Limb (tissue), 2 donors: ENCODE measurements around the gene SERINC2.
"Not testable (repeated sequence)": the region's sequence is repeated elsewhere in the genome, so short reads cannot be mapped to it uniquely, and the experiment has no call there.

Experiments used
- DNase-seq, 2 donors: peaks; one replicate each; pipeline ENCODE4 v3.0.0-alpha.2; 2016; ENCODE audit errors: extremely low spot score in 2 of 2

Gene SERINC2

GRCh38 chr1:31467005-31467674 lies 54.1 kb downstream of the SERINC2 start:
- no peak for DNase-seq

GRCh38 chr1:31470794-31471315 lies 57.8 kb downstream of the SERINC2 start:
- no peak for DNase-seq

- DNase-seq = not testable (repeated sequence)
Observed at GRCh38 chr1:31471452-31472313, 58.7 kb downstream of the SERINC2 start.

- not testable (repeated sequence) for DNase-seq
Observed at GRCh38 chr1:31472314-31472651, 59.3 kb downstream of the SERINC2 start.

GRCh38 chr1:31472673-31473072 lies 59.7 kb downstream of the SERINC2 start:
- not testable (repeated sequence) for DNase-seq

- DNase-seq = not testable (repeated sequence)
Observed at GRCh38 chr1:31473508-31473907, 60.5 kb downstream of the SERINC2 start.

- DNase-seq = not testable (repeated sequence)
Observed at GRCh38 chr1:31474567-31474966, 61.6 kb downstream of the SERINC2 start.

GRCh38 chr1:31476891-31477846 lies 64.2 kb downstream of the SERINC2 start:
- DNase-seq = no peak

- DNase-seq = no peak
Observed at GRCh38 chr1:31478167-31478566, 65.2 kb downstream of the SERINC2 start.

- DNase-seq = no peak
Observed at GRCh38 chr1:31479811-31480210, 66.8 kb downstream of the SERINC2 start.

- not testable (repeated sequence) for DNase-seq
Observed at GRCh38 chr1:31480426-31480825, 67.4 kb downstream of the SERINC2 start.

GRCh38 chr1:31482482-31483011 lies 69.5 kb downstream of the SERINC2 start:
- no peak for DNase-seq

GRCh38 chr1:31483012-31483946 lies 70.3 kb downstream of the SERINC2 start:
- DNase-seq = peak in 1 of 2 donors; percentile 55
